ENCODE results near the gene MT3.
A peak's percentile ranks its signal among the peaks of the same experiment; 100 is the strongest.
"Not testable (repeated sequence)": the region's sequence is repeated elsewhere in the genome, so short reads cannot be mapped to it uniquely, and the experiment has no call there.

Gene MT3

GRCh38 chr16:56610017-56610608, 20.8 kb downstream of the MT3 start:
- no peak for DNase-seq (ENCODE audit: low spot score)

GRCh38 chr16:56610609-56611111, 21.3 kb downstream of the MT3 start:
- no peak for DNase-seq (ENCODE audit: low spot score)

- no peak for DNase-seq (ENCODE audit: low spot score)
These were observed 22.0 kb downstream of the MT3 start for GRCh38 chr16:56611281-56611833.

GRCh38 chr16:56613706-56614105, 24.4 kb downstream of the MT3 start:
- DNase-seq (ENCODE audit: low spot score) = no peak

- no peak for DNase-seq (ENCODE audit: low spot score)
These were observed 25.2 kb downstream of the MT3 start for GRCh38 chr16:56614549-56614991.

- DNase-seq (ENCODE audit: low spot score) = no peak
These were observed 26.0 kb downstream of the MT3 start for GRCh38 chr16:56615353-56615752.

GRCh38 chr16:56616608-56617211, 27.4 kb downstream of the MT3 start:
- no peak for DNase-seq (ENCODE audit: low spot score)

- peak; percentile 78 for DNase-seq (ENCODE audit: low spot score)
These were observed 28.1 kb downstream of the MT3 start for GRCh38 chr16:56617212-56618085.

- DNase-seq (ENCODE audit: low spot score) = no peak
These were observed 28.8 kb downstream of the MT3 start for GRCh38 chr16:56618138-56618537.

GRCh38 chr16:56620339-56620897, 31.1 kb downstream of the MT3 start:
- no peak for DNase-seq (ENCODE audit: low spot score)

GRCh38 chr16:56621665-56622445, 32.5 kb downstream of the MT3 start:
- not testable (repeated sequence) for DNase-seq (ENCODE audit: low spot score)

GRCh38 chr16:56623184-56623583, 33.9 kb downstream of the MT3 start:
- DNase-seq (ENCODE audit: low spot score) = not testable (repeated sequence)

- DNase-seq (ENCODE audit: low spot score) = no peak
These were observed 34.3 kb downstream of the MT3 start for GRCh38 chr16:56623637-56624036.

GRCh38 chr16:56625140-56625942, 36.0 kb downstream of the MT3 start, which contains the start of gene MT1E:
Gene MT1E, plus strand, starts transcription at chr16:56625781. Its CDS starts 71 bp downstream, at chr16:56625852.
- no peak for DNase-seq (ENCODE audit: low spot score)

- DNase-seq (ENCODE audit: low spot score) = no peak
These were observed 36.8 kb downstream of the MT3 start for GRCh38 chr16:56625943-56626654.

- DNase-seq (ENCODE audit: low spot score) = no peak
These were observed 37.4 kb downstream of the MT3 start for GRCh38 chr16:56626685-56627084.

- no peak for DNase-seq (ENCODE audit: low spot score)
These were observed 39.4 kb downstream of the MT3 start for GRCh38 chr16:56628486-56629350.

GRCh38 chr16:56629531-56629930, 40.2 kb downstream of the MT3 start:
- DNase-seq (ENCODE audit: low spot score) = no peak

GRCh38 chr16:56630134-56630533, 40.8 kb downstream of the MT3 start:
- no peak for DNase-seq (ENCODE audit: low spot score)

All from left forelimb (tissue), 1 donor.